Retinal pigment epithelial cell (primary cell): ENCODE measurements around the gene HSPA12A.

Experiments
- DNase-seq: peaks from one replicate; pipeline ENCODE4 v3.0.0-alpha.2; 2010; ENCODE audit warnings: low read depth
- H3K4me3 ChIP-seq: 2 replicates; pipeline ENCODE4 v1.5.1; 2011; ENCODE audit warnings: mild to moderate bottlenecking, low read length, control low read depth, moderate library complexity
- CTCF ChIP-seq: conservative IDR thresholded peaks from 2 replicates; pipeline ENCODE4 v1.5.1; 2011; ENCODE audit warnings: low read depth, low read length, control low read depth, inconsistent platforms

The HSPA12A gene

GRCh38 chr10:116657863-116658551 is 84.4 kb downstream of the HSPA12A start:
- DNase-seq: no peak
- no peak overlapping the region for H3K4me3 ChIP-seq
- no peak for TF ChIP-seq CTCF

GRCh38 chr10:116656044-116656443 is 86.3 kb downstream of the HSPA12A start:
- no peak for TF ChIP-seq CTCF
- no peak overlapping the region for H3K4me3 ChIP-seq
- DNase-seq: no peak

GRCh38 chr10:116655568-116655967 is 86.8 kb downstream of the HSPA12A start:
- H3K4me3 ChIP-seq: no peak overlapping the region
- TF ChIP-seq CTCF: no peak
- DNase-seq: no peak

GRCh38 chr10:116654816-116655215 is 87.5 kb downstream of the HSPA12A start:
- no peak for DNase-seq
- TF ChIP-seq CTCF: peak; percentile 31
- H3K4me3 ChIP-seq: no peak overlapping the region

- no peak overlapping the region for H3K4me3 ChIP-seq
- no peak for TF ChIP-seq CTCF
- no peak for DNase-seq
Observed at GRCh38 chr10:116653885-116654284, 88.5 kb downstream of the HSPA12A start.

GRCh38 chr10:116648903-116649302 is 93.5 kb downstream of the HSPA12A start:
- no peak for DNase-seq
- no peak for TF ChIP-seq CTCF
- no peak overlapping the region for H3K4me3 ChIP-seq

- TF ChIP-seq CTCF: no peak
- no peak for DNase-seq
- no peak overlapping the region for H3K4me3 ChIP-seq
Observed at GRCh38 chr10:116646502-116646901, 95.9 kb downstream of the HSPA12A start.
